Measurements from ENCODE around the gene WDR64. TPM values are rescaled to one million over a fixed set of nuclear protein-coding genes. Genes with fewer than 3 reads are reported as not detected.

WDR64 gene
- total RNA-seq, 1 donor from 2014 or later = 0.07 TPM

GRCh38 chr1:241776911-241777310, 124.8 kb downstream of the WDR64 start:
- no peaks in the 10 kb centered on the region for H3K4me1 Mint-ChIP-seq (ENCODE audit: low read depth)
- no peak overlapping the region for H3K27ac Mint-ChIP-seq
- DNase-seq (ENCODE audit: low spot score, unreplicated experiment) = no peak
- H3K9me3 Mint-ChIP-seq (ENCODE audit: low read depth) = no peaks in the 10 kb centered on the region
- no peak for TF ChIP-seq CTCF (IDR thresholded peaks at IDR 0.05; ENCODE audit: unreplicated experiment)
- peaks cover 6% of the 10 kb centered on the region for H3K27me3 Mint-ChIP-seq
- no peaks in the 10 kb centered on the region for H3K36me3 Mint-ChIP-seq (ENCODE audit: insufficient read depth)
- H3K4me3 Mint-ChIP-seq (ENCODE audit: low read depth) = no peak overlapping the region

- Mint-ChIP-seq H3K27ac (no peak overlapping the region), H3K4me3 (ENCODE audit: low read depth) (no peak overlapping the region), H3K9me3 (ENCODE audit: low read depth) (no peaks in the 10 kb centered on the region), H3K36me3 (ENCODE audit: insufficient read depth) (no peaks in the 10 kb centered on the region), H3K4me1 (ENCODE audit: low read depth) (peaks cover 3% of the 10 kb centered on the region), H3K27me3 (peaks cover 6% of the 10 kb centered on the region)
- TF ChIP-seq CTCF (IDR thresholded peaks at IDR 0.05; ENCODE audit: unreplicated experiment) = no peak
- DNase-seq (ENCODE audit: low spot score, unreplicated experiment) = no peak
Observed at GRCh38 chr1:241778117-241778516, 126.0 kb downstream of the WDR64 start.

- Mint-ChIP-seq H3K4me1 (ENCODE audit: low read depth) (peaks cover 3% of the 10 kb centered on the region), H3K27me3 (peaks cover 18% of the 10 kb centered on the region), H3K27ac (no peak overlapping the region), H3K9me3 (ENCODE audit: low read depth) (no peaks in the 10 kb centered on the region), H3K4me3 (ENCODE audit: low read depth) (no peak overlapping the region), H3K36me3 (ENCODE audit: insufficient read depth) (no peaks in the 10 kb centered on the region)
- TF ChIP-seq CTCF (IDR thresholded peaks at IDR 0.05; ENCODE audit: unreplicated experiment) = no peak
- no peak for DNase-seq (ENCODE audit: low spot score, unreplicated experiment)
Observed at GRCh38 chr1:241779897-241780296, 127.8 kb downstream of the WDR64 start.

GRCh38 chr1:241782396-241782795, 130.3 kb downstream of the WDR64 start:
- Mint-ChIP-seq H3K36me3 (ENCODE audit: insufficient read depth) (no peaks in the 10 kb centered on the region), H3K27ac (no peak overlapping the region), H3K4me1 (ENCODE audit: low read depth) (peaks cover 3% of the 10 kb centered on the region), H3K27me3 (peaks cover 31% of the 10 kb centered on the region), H3K4me3 (ENCODE audit: low read depth) (no peak overlapping the region), H3K9me3 (ENCODE audit: low read depth) (no peaks in the 10 kb centered on the region)
- no peak for DNase-seq (ENCODE audit: low spot score, unreplicated experiment)
- no peak for TF ChIP-seq CTCF (IDR thresholded peaks at IDR 0.05; ENCODE audit: unreplicated experiment)

- Mint-ChIP-seq H3K9me3 (ENCODE audit: low read depth) (no peaks in the 10 kb centered on the region), H3K36me3 (ENCODE audit: insufficient read depth) (no peaks in the 10 kb centered on the region), H3K27me3 (peaks cover 39% of the 10 kb centered on the region)
Observed at GRCh38 chr1:241787691-241788090, 135.6 kb downstream of the WDR64 start.

More at GRCh38 chr1:241787691-241788090, 135.6 kb downstream of the WDR64 start:
- H3K4me3 Mint-ChIP-seq (ENCODE audit: low read depth) = no peak overlapping the region
- DNase-seq (ENCODE audit: low spot score, unreplicated experiment) = no peak
- TF ChIP-seq CTCF (IDR thresholded peaks at IDR 0.05; ENCODE audit: unreplicated experiment) = no peak
- no peaks in the 10 kb centered on the region for H3K4me1 Mint-ChIP-seq (ENCODE audit: low read depth)
- H3K27ac Mint-ChIP-seq = no peak overlapping the region

Data from progenitor cell of endocrine pancreas (in vitro differentiated cells).